ENCODE results near the gene DNAJC1.
A peak's percentile ranks its signal among the peaks of the same experiment; 100 is the strongest.
"Not testable (repeated sequence)": the region's sequence is repeated elsewhere in the genome, so short reads cannot be mapped to it uniquely, and the experiment has no call there.

The DNAJC1 gene

GRCh38 chr10:22003177-22003963 is at the start of gene DNAJC1:
TSS of gene DNAJC1 (minus strand) at chr10:22003730. CDS start at chr10:22003434, 296 bp downstream.
- peak within 1 kb of the TSS; percentile 69 for H3K4me3 ChIP-seq (ENCODE audit: low read depth, low read length)

- H3K4me3 ChIP-seq (ENCODE audit: low read depth, low read length), result no peak overlapping the region
Measured at GRCh38 chr10:22053048-22053447, 49.5 kb upstream of the DNAJC1 start.

- no peak overlapping the region for H3K4me3 ChIP-seq (ENCODE audit: low read depth, low read length)
Measured at GRCh38 chr10:22049635-22050034, 46.1 kb upstream of the DNAJC1 start.

- no peak overlapping the region for H3K4me3 ChIP-seq (ENCODE audit: low read depth, low read length)
Measured at GRCh38 chr10:22047812-22048211, 44.3 kb upstream of the DNAJC1 start.

- H3K4me3 ChIP-seq (ENCODE audit: low read depth, low read length), result no peak overlapping the region
Measured at GRCh38 chr10:22043327-22043633, 39.8 kb upstream of the DNAJC1 start.

- no peak overlapping the region for H3K4me3 ChIP-seq (ENCODE audit: low read depth, low read length)
Measured at GRCh38 chr10:22042557-22043326, 39.2 kb upstream of the DNAJC1 start.

GRCh38 chr10:22034333-22034732 is 30.8 kb upstream of the DNAJC1 start:
- no peak overlapping the region for H3K4me3 ChIP-seq (ENCODE audit: low read depth, low read length)

GRCh38 chr10:22032268-22032667 is 28.7 kb upstream of the DNAJC1 start:
- not testable (repeated sequence) for H3K4me3 ChIP-seq (ENCODE audit: low read depth, low read length)

GRCh38 chr10:22030421-22030820 is 26.9 kb upstream of the DNAJC1 start:
- H3K4me3 ChIP-seq (ENCODE audit: low read depth, low read length), result no peak overlapping the region

- no peak overlapping the region for H3K4me3 ChIP-seq (ENCODE audit: low read depth, low read length)
Measured at GRCh38 chr10:22029445-22030236, 26.1 kb upstream of the DNAJC1 start.

GRCh38 chr10:22027364-22028238 is 24.1 kb upstream of the DNAJC1 start:
- no peak overlapping the region for H3K4me3 ChIP-seq (ENCODE audit: low read depth, low read length)

- no peak overlapping the region for H3K4me3 ChIP-seq (ENCODE audit: low read depth, low read length)
Measured at GRCh38 chr10:22026287-22026686, 22.8 kb upstream of the DNAJC1 start.

- H3K4me3 ChIP-seq (ENCODE audit: low read depth, low read length), result no peak overlapping the region
Measured at GRCh38 chr10:22023508-22023907, 20.0 kb upstream of the DNAJC1 start.

- no peak overlapping the region for H3K4me3 ChIP-seq (ENCODE audit: low read depth, low read length)
Measured at GRCh38 chr10:22022257-22023032, 18.9 kb upstream of the DNAJC1 start.

- H3K4me3 ChIP-seq (ENCODE audit: low read depth, low read length), result not testable (repeated sequence)
Measured at GRCh38 chr10:22021144-22021543, 17.6 kb upstream of the DNAJC1 start.

GRCh38 chr10:22017283-22018020 is 13.9 kb upstream of the DNAJC1 start:
- no peak overlapping the region for H3K4me3 ChIP-seq (ENCODE audit: low read depth, low read length)

- no peak overlapping the region for H3K4me3 ChIP-seq (ENCODE audit: low read depth, low read length)
Measured at GRCh38 chr10:22016046-22016705, 12.6 kb upstream of the DNAJC1 start.

- no peak overlapping the region for H3K4me3 ChIP-seq (ENCODE audit: low read depth, low read length)
Measured at GRCh38 chr10:22010973-22011408, 7.5 kb upstream of the DNAJC1 start.

- no peak overlapping the region for H3K4me3 ChIP-seq (ENCODE audit: low read depth, low read length)
Measured at GRCh38 chr10:22010539-22010938, 7.0 kb upstream of the DNAJC1 start.
